HG03175 (cell line): ENCODE results near the gene TBC1D22A.
"Not testable (repeated sequence)": the region's sequence is repeated elsewhere in the genome, so short reads cannot be mapped to it uniquely, and the experiment has no call there.

Source experiments
- ATAC-seq: cut with Tn5 transposase; IDR thresholded peaks from one replicate; pipeline ENCODE4 v1.9.1; 2021; ENCODE audit warnings: mild to moderate bottlenecking, moderate library complexity; ENCODE audit not compliant: unreplicated experiment

The TBC1D22A gene

DNA sequence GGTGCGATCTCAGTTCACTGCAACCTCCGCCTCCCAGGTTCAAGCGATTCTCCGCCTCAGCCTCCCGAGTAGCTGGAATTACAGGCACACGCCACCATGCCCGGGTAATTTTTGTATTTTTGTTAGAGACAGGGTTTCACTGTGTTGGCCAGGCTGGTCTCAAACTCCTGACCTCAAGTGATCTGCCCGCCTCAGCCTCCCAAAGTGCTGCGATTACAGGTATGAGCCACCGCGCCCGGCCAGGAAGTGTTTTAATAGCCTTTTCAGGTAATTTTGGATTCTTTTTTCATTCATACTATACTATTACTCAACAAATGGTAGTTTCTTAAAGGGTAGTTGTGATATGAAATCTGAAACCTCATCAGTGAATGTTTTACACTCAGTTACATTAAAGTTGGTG, 216.2 kb downstream of the TBC1D22A start:
- ATAC-seq, result not testable (repeated sequence)

DNA sequence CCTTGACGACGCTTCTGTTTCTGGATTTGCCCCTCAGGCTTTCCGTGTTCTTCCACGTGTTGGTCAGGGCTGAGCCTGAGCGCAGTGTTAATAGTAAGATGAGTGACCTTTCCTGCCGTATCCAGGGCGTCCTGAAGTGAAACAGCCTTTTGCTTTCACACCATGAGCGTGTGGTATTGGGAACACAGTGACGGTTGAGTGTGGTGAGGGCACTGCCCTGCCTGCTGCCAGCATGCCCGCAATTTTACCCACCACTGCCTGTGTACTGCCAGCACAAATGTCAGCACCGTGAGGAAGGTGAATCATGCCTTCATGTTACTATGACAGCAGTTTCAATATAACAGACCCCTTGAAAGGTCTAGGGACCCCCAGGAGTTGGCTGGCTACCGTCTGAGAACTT, 217.1 kb downstream of the TBC1D22A start:
- no peak for ATAC-seq

DNA sequence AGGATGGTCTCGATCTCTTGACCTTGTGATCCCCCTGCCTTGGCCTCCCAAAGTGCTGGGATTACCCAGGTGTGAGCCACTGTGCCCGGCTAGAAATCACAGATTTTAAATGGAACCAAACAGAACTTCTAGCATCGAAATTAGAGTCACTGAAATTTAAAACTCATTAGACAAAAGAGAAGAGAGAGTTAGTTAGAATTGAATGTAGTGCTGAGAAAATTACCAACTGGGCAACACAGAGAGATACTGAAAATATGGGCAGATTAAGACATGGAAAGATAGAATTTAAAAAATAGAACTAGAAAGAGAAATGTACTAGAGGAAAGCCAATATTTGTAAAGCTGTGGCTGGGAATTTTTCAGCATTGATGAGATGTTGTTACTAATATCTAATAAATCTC, 217.9 kb downstream of the TBC1D22A start:
- ATAC-seq, result no peak

DNA sequence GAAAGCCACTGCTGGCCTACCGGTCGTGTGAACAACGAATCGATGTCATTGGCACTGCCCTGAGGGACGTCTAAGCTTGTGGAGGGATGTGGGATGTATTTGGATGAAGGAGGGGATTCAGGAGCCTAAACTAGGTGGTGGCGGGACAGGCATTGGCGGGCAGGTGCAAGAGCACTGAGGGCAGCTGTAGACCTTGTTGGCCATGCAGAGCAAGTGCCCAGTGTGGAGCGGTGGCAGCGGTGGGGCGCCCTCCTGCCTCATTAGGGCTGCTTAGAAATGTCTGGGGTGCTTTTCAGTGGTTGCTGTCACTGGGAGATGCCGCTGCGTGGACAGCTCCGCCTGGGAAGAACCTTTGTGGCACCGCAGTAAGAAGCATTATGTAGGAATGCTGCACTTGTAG, 220.2 kb downstream of the TBC1D22A start:
- ATAC-seq, result no peak

DNA sequence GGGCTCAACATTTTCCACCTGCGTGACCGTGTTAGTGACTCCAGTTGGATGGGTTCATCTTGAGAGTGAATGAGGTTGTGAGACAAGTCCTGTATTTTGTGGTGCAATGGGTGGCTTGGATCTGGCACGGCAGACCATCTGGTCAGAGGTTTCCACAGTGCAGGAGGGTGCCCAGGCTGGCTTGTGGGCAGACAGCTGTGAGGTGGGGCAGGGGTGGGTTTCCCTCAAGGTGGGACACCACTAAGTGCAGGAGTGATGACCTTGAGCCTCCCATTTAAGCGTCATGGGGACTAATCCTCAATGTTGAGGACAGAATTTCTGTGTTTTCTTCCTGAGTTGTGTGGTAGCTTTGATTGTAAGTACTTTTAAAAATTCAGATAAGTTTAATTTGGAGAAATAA, 220.6 kb downstream of the TBC1D22A start:
- ATAC-seq, result no peak

DNA sequence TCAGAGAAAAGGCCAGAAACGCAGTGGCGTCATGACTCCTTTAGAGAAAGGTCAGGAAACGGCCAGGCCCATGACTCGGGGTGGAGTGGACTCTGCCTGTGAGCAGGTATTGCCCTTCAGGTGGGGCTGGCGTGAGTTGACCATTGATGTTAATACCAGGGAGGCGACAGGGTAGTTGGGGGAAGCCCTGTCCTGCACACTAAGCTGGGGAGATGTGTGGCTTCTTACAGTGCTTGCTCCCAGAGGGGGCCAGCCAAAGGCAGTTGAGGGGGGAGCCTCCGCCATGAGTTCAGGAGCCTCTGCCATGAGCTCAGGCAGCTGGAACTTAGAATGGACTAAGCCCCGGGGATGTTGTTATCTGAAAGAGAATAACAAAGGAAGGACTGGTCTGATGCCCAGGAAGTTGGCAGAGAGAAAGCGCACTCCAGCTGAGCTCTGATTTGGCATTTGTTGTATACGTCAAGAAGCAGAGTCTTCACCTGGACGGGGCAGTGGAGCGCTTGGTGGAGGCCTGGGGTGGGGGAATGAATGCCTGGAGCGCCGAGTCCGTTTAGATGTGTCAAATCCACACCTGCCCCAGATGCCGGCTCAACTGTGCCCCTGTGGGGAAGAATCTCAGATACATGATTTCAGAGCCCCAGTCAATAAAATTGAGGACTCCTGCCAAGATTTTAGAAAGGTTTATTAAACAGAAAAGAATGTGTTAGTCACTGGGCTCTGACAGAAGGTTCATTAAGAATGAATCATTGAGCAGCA, 222.5 kb downstream of the TBC1D22A start:
- no peak for ATAC-seq

DNA sequence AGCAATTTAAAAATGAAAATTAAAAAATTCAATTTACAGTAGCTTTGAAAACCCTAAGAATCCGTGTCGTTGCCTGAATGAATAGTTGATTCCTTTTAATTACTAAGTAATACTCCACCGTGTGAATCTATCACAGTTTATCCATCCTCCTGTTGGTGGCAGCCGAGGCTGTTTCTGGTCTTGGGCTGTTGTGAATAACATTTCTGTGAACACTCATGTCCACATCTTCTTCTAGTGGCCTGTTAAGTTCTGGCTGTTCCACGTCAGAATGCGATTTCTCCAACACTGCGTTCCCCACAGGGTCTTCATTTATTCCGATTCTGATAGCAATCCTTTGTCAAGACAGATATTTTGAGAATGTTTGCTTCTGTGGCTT, 223.0 kb downstream of the TBC1D22A start:
- ATAC-seq, result no peak

DNA sequence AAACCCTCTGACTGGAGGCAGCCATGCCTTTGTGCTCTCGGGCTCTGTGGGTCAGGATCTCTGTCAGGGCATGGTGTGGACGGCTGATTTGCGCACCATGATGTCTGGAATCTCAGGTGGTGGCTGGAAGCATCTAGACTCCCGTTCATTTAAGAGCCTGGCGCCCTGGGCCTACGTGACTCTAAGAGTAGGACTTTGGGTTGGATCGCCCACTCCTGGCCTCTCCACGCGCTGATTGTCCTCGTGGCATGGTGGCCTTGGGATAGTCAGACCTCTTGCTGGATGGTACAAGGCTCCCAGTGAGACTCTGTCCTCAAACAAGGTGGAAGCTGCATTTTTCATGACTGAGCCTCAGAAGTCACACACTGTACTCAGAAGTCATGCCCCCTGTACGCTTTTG, 224.3 kb downstream of the TBC1D22A start:
- ATAC-seq, result no peak

DNA sequence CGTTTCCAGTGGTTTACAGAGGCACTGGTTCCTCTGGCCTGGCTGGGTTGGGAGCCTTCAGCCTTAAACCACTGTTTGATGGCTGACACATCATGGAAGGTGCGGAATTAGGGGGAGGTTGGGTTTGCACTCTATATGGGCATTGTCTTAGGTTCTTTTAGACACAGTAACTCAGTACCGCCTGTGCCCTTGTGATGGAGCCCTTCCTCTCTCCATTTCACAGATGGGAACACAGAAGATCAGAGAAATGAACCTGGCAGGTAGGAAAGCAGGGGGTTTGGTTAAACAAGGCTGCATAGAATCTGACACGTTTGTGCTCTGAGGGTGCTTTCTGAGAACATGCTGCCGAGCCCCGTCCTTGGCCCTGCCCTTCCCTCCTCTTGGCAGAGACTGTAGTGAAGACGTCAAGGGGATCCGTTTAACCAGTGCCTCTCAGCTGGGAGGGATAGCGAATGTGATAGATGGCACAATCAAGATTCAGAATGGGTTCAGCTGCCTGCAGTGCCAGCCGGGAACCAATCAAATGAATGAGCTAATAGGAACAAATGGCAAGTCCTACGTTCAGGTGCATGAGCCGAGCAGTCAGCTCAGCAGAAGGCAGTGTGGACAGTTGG, 228.6 kb downstream of the TBC1D22A start:
- no peak for ATAC-seq

DNA sequence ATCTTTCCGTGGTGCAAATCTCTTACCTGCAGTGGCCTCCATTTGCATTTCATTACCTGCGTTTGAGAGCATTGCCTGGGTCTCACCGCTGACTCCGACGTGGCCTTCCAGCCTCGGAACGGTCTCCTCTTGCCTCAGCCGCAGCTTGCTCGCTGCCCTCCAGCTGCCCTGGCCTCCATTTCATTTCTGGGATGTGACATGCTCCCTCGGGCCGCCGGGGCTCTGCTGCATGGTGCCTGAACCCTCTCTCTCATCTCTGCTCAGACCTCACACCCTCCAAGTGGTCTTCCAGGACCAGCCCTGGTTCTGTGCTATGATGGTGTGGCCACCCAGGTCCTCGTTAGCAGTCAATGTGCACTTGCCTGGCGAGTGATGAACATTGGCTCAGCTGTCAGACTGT, 229.2 kb downstream of the TBC1D22A start:
- no peak for ATAC-seq

DNA sequence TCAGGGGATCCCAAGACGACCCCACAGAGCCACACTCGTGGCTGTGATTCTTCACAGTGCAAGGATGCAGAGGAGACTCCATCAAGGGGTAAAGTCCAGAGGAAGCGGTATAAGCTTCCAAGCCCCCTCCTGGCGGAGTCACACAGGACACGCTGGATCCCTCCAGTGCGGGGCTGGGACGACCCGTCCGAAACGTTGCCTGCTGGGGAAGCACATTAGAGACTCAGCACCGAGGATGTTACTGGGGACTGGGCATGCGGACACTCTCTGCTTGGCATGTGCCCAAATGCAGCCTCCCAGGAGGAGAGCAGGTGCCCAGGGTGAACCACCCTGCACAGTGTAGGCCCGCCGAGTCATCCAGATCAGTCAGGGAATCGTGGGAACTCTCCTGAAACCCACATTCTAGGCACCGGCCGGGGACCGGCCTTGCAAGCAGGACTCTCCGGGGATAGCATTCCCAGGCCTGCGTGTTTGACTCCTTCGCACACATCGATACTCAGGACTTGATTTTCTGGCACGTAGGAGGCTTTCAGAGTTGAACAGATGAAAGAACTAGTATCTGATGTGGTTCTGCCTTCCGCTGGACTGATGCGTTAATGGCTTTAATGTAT, 229.8 kb downstream of the TBC1D22A start:
- no peak for ATAC-seq

DNA sequence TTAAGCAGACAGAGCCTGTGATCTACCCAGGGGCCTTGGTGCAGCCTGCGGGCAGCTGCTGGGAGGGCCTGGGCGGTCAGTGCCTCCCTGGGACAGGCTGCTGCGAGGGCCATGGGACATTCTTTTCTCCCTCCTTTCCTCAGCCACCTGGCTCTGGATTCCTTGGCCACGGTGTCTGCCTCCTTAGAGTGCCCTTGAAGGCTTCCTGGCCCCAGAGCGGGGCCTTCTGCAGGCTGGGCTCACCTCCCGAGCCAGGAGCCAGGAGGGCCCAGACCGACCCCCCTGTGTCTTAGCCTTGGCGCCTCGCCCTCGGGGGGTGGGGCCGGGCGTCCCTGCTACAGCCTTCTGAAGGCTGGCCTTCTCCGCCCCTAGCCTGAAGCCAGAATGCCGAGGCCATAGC, 231.2 kb downstream of the TBC1D22A start:
- no peak for ATAC-seq

DNA sequence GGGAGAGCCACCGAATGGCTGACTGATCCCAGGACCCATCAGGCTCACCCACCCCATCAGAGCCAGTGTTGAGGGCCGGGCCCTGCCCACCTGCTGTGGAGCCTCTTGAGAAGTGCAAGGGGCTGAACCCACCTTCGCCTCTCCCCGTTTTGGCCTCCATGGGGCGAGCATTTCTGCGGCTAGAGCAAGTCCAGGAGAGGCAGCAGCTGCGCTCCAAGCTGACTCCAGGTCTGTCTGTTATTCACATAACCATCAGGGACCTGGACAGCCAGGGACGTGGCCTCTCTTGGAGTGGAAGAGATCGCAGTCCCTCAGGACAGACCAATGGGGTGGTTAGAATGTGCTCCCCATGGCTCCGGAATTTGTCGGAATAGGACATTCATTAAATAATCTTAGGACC, 231.8 kb downstream of the TBC1D22A start:
- ATAC-seq, result no peak

DNA sequence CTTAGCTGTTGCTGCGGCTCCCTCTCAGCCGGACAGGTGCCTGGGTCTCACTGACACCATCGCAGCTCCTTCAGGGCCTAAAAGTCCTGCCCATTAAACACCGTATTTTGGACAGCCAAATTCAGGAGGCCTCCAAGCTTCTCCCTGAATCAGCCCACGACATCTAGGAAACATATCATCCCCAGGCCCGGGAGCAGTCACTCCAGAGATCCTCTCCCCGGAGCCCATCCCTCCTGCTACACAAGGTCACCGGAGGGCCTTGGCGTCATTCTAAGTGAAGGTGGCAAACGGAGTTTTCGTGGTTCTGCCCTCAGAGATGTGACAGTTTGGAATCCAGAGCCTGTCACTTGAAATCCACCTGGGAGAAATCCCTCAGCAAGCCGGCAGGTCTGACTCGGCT, 232.5 kb downstream of the TBC1D22A start:
- no peak for ATAC-seq

DNA sequence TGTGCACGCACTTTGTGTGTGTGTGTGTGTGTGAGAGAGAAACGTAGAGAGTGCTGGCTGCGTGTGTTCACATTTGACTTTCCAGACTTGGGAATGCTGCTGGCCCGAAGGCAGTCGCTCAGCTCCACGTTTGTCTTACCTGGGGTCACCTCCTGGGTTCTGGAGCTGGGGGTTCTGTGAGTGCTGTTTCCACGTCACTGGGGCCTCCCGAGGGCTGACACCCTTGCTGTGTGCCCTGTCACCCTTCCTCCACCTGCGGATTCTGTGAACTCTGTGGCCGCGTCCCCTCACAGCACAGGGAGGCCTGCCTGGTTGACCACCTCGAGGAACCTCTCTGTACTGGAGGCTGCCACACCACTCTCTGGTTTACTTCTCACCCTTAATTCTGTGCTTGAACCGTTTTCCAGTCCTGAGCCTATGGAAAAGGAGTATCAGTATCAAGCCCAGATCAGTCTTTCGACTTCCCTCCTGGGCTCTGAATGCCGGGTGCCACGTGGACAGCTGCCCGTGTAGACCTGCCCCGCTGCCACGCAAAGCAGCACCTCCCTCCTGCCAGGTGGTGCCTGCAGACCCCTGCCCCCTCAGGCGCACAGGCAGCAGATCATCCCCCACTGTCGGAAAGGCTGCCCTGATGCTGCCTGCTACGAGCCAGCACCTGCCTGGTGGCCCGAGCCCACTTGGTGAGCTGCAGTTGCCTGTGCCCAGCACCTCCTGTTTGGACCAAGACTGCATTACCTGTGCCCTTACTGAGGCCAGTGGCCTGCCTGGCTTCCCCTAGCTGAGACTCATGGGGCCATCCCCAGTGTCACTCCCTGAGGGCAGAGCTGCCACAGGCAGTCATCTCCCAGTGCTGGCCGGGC, 233.3 kb downstream of the TBC1D22A start:
- ATAC-seq, result no peak

DNA sequence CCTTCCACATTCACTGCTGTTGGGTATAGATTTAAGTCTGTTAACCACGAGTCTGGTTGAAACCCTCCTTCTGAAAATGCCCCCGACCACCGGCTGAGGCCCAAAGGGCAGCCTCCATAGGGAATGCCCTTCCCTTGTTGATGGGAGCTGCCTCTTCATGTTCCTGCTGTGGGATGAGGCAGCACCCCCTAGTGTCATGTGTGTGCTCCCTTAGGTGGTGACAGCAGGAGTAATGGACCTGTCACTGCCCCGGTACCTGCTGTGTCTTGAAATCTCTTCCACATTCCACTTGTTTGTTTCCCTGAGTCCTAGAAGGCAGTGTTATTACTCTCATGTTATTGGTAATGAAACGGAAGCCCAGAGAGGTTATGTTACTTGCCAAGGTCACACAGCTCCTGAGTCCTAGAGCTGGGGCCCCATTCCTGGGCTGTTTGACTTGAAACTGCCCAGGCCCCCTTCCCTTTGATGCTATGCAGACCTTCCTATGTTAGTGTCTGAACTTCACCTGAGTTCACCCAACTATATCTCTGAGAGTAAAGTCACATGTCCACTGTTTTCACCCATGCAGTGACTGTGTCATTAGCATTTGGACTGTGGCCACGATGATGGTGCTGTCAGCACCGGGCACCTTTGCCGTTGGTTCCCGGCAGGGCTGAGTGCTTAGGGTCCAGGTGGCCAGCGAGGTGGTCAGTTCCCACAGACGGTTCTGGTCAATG, 234.3 kb downstream of the TBC1D22A start:
- no peak for ATAC-seq

DNA sequence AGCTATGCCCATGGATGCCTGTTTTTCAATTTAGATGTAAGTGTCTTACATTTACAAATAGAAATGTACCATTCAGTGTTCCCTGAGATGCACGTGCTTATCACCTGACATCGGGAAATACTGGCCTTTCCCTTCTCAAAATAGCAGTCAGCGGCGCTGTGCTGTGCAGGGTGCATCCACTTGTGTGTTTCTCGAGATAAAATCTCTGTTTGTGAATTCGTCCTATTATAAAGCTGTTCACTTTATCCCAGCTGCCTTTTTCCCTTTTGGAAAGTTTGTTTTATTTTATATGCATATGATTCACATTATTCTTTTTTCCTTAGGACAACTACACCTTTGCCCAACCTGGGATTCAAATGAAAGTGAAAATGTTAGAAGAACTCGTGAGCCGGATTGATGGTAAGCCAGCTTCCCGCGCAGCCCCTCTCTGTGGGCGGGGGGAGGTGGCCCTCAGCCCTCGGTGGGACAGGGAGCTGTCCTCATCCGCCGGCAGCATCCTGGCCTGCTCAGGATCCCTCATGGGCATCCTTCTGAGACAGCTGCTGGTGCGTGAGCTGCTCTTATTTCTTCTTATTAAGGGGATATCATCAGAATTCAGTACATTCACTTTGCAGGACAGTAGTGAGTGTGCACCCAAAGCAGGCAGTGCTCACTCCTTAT, 235.0 kb downstream of the TBC1D22A start:
- ATAC-seq, result no peak

DNA sequence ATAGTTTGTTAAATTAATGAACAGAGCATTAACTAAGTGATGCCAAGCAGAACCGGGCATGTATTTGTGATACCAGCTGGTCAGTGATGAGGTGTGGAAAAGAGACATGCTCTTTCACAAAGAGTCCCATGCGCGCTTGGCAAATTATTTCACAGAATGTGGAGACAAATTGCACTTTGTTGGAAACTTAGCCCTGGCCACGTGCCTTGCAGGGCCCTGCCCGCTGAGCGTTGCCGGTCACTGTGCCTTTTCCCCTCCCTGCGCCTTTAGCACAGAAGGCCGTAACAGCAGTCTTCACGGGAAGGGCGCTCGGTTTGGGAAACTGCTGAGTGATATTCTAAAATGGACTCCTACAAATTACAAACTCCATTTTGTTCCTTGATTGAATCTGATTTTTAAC, 235.9 kb downstream of the TBC1D22A start:
- no peak for ATAC-seq

DNA sequence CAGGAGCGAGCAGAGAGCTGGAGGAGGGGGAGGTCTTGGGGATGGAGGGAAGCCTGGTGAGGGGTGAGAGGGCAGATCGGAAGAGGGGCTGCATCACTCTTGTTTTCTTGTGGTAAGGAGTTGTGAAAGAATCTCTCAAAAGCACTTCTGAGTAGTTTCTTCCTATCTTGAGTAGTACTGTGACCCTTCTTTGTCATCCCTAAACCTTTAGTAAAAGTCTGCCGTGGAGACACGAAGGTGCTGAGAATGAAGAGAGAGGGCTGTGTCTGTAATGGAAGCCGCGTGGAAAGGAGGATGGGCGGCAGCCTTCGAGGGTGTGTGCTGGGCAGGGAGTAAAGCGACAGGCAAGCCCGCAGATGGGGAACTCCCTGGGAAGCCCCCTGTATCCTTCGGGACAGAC, 237.8 kb downstream of the TBC1D22A start:
- no peak for ATAC-seq

DNA sequence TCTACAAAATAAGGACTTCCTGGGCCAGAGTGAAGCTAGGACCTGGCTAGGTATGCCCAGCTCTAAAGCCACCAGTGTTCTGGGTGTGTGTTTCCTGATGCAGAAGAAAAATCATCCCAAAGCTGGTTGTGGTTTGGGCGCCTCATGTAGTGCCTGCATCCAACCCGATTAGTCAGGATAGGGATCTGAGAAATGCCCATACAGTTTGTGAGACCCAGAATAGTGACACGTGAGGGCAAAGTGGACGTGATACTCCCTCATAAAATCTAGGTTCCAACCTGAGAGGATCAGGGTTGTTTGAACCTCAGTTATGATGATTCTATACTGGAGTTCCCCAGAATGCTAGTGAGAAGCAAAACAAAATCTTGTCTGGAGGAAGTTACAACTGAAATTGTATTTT, 238.4 kb downstream of the TBC1D22A start:
- ATAC-seq, result no peak
